GM10266 (cell line): ENCODE results near the gene GAPT.
A peak's percentile ranks its signal among the peaks of the same experiment; 100 is the strongest.

ENCODE experiments used
- DNase-seq: peaks from one replicate; pipeline ENCODE4 v3.0.0; 2012; ENCODE audit errors: extremely low spot score
- TF ChIP-seq, protein P1 (sequence below): IDR thresholded peaks from 2 replicates; pipeline ENCODE4 v1.5.1; 2012; ENCODE audit warnings: mild to moderate bottlenecking, low read depth; ENCODE audit not compliant: control insufficient read depth, insufficient read depth; ENCODE audit errors: missing control alignments

The GAPT gene

DNA sequence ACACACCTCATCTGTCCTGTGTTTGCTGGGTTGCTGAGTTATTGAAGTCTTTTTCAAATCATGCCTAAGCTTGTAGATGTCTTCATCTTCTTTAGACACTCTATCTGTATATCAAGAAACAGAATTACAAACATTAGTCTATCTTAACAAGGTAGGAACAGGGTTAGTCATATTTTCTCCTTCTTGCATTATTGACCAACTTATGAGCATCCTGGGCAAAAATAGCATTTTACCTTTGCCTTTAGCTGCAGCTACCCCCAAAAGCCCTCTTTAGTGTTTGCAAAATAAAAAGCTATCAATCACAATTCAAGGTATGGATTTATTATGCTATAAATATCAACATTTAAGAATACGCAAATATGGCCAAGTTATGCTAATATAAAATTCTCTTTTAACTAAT lies 34.7 kb upstream of the GAPT start:
- TF ChIP-seq, protein P1, sequence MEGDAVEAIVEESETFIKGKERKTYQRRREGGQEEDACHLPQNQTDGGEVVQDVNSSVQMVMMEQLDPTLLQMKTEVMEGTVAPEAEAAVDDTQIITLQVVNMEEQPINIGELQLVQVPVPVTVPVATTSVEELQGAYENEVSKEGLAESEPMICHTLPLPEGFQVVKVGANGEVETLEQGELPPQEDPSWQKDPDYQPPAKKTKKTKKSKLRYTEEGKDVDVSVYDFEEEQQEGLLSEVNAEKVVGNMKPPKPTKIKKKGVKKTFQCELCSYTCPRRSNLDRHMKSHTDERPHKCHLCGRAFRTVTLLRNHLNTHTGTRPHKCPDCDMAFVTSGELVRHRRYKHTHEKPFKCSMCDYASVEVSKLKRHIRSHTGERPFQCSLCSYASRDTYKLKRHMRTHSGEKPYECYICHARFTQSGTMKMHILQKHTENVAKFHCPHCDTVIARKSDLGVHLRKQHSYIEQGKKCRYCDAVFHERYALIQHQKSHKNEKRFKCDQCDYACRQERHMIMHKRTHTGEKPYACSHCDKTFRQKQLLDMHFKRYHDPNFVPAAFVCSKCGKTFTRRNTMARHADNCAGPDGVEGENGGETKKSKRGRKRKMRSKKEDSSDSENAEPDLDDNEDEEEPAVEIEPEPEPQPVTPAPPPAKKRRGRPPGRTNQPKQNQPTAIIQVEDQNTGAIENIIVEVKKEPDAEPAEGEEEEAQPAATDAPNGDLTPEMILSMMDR, result no peak
- no peak for DNase-seq

DNA sequence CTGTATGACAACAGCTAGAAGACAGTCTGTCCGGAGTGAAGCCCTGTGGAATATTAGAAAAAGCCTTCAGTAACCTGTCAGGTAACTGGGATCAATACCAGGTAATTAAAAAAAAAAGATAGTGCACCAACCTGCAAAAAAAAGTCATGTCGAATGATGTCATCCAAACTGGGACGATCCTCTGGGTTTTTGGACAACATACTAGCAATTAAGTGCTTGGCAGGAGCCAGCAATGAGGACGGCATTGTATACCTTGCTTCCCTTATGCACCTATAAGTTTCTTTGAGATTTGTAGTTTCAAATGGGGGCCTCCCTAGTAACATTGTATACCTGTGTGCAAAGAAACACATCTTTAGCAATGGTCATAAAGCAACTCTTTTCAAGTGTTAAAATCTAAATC lies 34.2 kb upstream of the GAPT start:
- DNase-seq, result no peak
- TF ChIP-seq, protein P1, result no peak

DNA sequence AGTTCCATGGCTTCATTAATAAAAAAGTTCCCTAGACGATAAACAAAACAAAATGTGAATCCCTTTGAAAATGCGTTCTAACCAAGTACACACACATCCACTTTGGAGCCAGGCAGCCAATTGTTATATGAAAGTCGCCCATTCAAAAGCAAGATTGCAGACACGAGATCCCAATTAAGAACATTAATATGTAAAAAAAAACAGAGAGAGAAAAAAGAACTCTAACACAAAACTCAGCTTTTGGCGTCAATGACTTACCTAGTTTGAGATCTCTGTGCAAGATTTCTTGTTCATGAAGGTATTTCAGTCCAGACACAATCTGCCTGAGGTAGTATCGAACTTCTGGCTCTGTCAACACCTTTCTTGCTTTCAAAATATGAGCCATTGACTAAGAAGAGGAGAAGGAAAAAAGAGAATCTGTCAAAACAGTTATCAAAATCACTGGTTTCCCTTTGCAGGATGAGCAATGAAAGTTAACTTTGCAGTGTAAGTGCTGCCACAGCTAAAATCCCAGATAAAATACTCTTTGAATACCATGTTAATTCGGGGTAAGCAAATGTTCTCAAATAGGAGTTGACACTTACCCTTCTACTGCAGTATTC lies 33.0 kb upstream of the GAPT start:
- TF ChIP-seq, protein P1, result no peak
- no peak for DNase-seq

DNA sequence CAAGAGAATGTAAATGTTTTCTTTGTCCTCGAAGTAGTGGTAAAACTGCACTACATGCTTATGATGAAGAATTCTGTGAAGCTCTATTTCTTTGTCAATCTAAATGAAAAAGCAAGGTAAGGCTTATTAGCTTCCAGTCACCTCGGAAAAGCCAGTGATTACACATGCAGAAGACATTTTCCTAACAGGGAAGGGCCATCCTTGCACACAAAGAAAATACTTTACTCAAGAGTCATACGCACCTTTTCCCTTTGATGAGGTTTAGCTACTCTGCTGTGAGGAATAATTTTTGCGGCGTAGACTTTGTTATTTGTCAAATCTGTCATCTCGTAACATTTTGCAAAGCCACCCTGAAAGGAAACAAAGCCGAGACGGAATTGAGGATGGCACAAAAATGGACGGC lies 32.5 kb upstream of the GAPT start:
- TF ChIP-seq, protein P1, result no peak
- DNase-seq, result no peak

GRCh38 chr5:58459146-58460001 lies 31.9 kb upstream of the GAPT start:
- peak; percentile 7 for DNase-seq
- TF ChIP-seq, protein P1, result no peak

DNA sequence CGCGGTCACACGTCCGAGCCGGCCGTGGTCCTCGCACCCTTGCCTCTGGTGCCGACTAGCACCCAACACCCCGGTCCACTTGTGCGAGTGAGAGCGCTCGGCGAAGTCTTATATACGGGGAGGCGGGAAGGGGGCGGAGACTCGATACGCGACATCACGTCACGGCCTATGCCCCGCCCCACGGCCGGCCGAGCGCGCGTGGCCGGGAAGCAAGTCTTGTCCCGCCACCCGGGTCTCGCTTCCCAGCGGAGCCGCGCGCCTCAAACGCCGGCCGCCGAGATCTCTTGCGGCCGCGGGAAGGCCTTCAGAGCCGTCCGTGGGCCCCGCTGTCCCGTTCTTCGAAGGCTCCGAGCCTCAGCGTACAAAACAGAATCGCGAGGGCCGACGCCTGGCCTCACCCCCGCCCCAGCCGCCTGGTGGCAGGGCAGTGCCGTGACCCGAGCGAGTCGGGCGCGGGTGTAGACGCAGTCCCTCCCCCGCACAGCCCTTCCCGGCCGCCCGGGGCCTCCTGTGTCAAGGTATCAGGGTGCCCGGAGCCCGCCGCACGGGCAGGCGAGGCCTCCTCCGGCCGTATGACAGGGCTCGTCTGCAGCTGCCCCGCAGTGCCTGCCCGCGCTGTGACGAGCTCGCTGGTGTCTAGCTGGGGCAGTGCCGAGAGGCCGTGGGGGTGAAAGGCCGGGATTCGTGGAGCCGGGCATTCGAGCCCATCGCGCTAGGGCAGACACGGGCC lies 31.1 kb upstream of the GAPT start, which contains the start of gene PLK2:
Gene PLK2, minus strand, starts transcription at position 85 of the 730 bp plus-strand sequence. CDS start 127 bp downstream, outside the sequence.
- peak; percentile 82 for DNase-seq
- TF ChIP-seq, protein P1, result peak; percentile 40
